ENCODE results near the gene SECTM1.
"Not testable (repeated sequence)": the region's sequence is repeated elsewhere in the genome, so short reads cannot be mapped to it uniquely, and the experiment has no call there.

The SECTM1 gene

DNA sequence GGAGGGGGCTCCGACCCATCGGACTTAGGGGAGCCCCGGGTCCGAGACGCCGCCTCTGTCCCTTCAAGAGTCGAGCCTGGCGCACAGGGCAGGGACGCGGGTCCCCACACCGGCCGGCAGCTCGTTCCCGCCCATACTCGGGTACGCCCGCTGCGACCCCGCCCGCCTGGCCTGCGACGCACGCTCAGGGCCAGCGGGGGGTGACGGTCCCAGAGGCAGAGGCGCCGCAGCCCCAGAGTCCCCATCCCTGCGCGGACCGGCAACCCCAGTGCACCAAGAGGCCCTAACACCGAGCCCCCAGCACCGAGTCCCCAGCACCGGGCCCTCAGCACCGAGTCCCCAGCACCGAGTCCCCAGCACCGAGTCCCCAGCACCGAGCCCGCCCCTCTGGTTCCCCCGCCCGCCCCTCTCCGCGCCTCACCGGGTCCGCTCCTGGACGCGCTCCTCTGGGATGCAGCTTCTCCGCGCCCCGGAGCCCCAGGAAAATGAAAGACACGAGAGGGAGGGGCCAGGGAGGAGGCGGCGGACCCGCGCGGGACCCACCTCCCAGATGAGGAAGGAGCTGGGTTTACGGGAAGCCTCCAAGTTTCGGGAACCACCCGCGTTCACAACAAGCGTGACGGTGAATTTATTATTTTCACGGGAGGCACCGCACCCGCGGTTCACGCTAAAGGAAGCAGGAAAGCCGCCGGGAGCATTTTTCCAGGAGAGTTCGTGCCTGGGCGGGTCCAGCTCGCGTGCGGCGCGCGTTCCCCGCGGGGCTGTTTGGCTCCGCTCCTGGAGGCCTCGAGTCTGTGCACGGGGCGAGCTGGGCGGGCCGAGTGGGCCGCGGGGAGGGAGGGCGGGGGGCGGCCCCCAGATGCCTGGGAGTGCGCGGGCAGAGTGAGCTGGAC lies at the start of gene SECTM1:
TSS of gene SECTM1 (minus strand) at position 488 of the 893 bp plus-strand sequence. CDS start 6,526 bp downstream, outside the sequence.
- DNase-seq, result peak; percentile 51

DNA sequence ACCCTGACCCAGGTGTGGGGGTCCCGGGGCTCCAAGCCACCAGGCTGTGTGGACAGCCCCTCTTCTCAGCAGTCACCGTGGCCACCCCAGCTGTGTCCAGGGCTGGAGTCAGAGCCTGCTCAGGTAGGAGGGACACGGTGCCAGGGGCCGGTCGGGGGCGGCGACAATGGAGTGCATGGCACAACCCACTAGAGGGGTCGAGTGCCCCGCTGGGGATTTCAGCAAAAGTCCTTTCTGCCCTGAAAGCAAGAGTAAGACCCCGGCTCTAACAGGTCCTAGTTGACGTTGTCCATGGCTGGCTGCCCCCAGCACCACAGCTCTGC lies 49.3 kb upstream of the SECTM1 start:
- DNase-seq, result no peak

GRCh38 chr17:82382220-82382932 lies 48.8 kb upstream of the SECTM1 start:
- DNase-seq, result not testable (repeated sequence)

- not testable (repeated sequence) for DNase-seq
Measured at GRCh38 chr17:82381703-82382009, 48.1 kb upstream of the SECTM1 start.

DNA sequence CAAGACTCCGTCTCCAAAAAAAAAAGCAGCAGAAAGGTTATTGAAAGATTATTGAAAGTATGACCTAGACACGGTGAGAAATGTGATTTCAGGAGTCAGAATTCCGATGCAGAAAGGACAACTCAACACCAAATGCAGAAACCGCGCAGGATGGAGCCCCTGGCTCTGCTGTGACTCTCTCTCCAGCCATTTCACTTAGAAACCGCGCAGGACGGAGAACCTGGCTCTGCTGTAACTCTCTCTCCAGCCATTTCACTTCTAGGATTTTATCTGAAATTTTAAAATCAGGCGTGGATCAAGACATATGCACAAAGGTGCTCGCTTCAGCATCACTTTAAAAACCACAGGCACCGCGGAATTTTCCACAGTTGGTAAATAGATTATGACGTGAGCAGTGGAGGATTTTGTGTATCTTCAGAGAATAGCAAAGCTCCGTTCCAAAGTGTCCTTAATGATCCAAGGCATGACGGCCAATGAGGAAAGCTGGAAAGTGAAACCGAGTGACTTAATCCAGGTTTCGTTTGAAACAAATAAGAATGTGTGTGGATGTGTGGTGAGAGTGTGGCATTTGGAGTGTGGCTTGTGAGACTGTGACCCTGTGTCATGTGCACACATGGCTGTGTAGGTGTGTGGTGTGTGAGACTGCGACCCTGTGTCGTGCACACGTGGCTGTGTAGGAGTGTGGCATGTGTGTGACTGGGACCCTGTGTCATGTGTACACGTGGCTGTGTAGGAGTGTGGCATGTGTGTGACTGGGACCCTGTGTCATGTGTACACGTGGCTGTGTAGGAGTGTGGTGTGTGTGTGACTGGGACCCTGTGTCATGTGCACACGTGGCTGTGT lies 47.5 kb upstream of the SECTM1 start:
- no peak for DNase-seq

DNA sequence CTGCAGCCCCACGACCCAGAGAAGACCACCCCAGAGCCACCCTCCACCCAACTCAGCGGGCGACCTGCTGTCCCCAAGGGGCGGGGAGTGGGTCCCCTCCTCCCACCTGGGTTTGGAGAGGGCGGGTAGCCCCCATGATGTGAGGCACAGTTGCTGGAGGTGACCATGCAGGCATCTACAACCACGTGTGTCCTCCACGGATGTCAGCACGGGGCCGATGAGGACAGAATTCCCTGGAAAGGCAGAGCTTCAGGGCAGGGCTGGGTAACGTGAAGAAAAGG lies 45.1 kb upstream of the SECTM1 start:
- DNase-seq, result no peak

DNA sequence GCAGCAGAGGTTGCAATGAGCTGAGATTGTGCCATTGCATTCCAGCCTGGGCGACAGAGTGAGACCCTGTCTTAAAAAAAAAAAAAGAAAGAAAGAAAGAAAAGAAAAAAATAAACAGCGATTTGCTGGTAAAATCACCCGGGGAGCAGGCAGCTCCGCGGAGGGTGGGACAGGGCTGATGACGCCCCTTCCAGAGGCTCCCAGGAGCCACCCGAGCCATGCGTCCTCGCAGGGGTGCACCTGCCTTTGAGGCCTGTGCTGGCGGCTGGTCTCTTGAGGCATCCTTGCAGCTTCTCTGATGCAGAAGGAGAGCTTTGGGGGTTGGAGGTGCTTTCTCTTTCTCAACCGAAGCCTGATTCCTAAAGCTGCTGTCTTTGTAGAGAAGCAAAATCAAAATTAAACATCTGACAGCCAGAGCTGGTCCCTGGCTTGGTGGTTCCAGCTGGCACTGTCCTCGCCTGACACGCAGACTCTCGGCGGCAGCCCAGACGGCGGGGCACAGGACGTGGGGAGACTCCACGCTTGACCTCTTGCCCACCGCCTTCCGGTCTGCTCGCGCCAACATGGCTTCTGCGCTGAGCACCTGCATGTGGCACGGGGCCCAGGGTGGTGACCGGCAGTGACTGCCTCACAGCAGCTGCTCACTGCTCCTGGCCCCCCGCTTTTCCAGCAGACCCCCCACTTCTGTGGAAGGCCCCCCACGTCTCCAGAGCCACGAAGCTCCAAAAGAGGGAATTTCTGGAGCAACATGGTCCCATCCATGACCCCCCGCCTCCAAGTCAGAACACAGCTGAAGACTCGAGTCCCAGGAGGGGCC lies 44.6 kb upstream of the SECTM1 start:
- no peak for DNase-seq

- DNase-seq, result not testable (repeated sequence)
Measured at GRCh38 chr17:82377294-82377693, 43.7 kb upstream of the SECTM1 start.

DNA sequence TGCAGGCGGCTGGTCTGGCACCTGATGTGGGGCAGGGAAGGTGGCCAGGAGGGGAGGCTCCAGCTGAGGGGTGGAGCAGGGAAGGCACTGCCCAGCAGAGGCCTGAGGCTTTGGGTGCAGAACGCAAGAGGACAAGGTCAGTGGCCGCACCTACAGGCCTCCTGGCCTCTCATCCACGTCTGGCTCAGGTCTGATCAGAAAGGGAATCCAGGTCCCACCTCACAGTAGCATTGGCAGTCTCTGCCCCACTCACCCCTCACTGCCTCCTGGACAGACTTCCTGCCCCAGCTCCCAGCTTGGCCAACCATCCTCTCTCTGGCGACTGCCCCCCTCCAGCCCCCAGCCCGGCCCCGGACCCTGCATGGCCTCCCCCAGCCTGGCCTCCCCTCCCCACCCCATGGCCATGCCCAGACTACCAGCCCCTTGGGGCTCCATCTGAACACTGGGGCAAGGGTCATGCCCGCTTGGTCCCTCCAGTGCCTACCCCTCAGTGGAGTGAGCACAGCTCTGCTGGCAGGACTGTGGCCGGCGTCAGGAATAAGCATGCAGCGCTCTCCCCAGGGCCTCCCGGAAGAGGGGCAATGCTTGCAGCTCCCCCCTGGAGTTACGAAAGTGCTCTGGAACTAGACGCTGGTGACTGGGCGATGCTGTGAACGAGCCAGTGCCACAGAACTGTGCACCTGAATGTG lies 42.6 kb upstream of the SECTM1 start:
- no peak for DNase-seq

DNA sequence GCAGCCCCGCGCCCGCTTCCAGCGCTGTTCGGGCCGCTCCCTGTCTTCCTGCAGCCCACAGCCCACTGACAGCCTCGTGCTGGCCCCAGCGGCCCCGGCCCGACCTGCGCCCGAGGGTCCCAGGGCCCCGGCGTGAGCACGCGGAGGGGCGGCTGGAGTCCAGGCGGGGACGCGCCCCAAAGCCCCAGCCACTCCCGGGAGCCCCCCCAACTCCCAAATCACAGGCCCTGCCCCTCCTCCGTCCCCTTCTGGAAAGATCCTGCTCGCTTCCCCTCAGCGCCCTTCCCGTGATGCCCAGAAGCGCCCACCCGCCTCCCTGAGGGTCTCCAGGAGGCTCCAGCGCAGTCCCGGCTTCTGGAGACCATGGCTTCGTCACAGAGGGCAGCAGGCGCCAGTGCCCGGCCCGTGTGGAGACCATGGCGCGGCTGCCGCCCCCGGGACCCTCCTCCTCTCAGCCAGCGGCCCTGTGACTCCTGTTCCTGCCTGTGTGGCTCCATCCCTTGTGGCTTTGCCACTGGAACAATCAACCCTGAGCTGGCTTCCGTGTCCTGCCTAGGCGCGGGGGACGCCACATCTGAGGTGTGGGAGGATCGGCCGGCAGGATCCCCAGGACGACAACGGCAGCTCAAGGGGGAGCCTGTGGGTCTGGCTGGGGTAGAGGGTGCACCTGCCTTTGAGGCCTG lies 41.9 kb upstream of the SECTM1 start:
- no peak for DNase-seq

GRCh38 chr17:82374626-82375331 lies 41.2 kb upstream of the SECTM1 start:
- DNase-seq, result no peak

- no peak for DNase-seq
Measured at GRCh38 chr17:82373731-82374625, 40.4 kb upstream of the SECTM1 start.

GRCh38 chr17:82373072-82373452 lies 39.5 kb upstream of the SECTM1 start:
- DNase-seq, result not testable (repeated sequence)

- no peak for DNase-seq
Measured at GRCh38 chr17:82372249-82373071, 38.9 kb upstream of the SECTM1 start.

DNA sequence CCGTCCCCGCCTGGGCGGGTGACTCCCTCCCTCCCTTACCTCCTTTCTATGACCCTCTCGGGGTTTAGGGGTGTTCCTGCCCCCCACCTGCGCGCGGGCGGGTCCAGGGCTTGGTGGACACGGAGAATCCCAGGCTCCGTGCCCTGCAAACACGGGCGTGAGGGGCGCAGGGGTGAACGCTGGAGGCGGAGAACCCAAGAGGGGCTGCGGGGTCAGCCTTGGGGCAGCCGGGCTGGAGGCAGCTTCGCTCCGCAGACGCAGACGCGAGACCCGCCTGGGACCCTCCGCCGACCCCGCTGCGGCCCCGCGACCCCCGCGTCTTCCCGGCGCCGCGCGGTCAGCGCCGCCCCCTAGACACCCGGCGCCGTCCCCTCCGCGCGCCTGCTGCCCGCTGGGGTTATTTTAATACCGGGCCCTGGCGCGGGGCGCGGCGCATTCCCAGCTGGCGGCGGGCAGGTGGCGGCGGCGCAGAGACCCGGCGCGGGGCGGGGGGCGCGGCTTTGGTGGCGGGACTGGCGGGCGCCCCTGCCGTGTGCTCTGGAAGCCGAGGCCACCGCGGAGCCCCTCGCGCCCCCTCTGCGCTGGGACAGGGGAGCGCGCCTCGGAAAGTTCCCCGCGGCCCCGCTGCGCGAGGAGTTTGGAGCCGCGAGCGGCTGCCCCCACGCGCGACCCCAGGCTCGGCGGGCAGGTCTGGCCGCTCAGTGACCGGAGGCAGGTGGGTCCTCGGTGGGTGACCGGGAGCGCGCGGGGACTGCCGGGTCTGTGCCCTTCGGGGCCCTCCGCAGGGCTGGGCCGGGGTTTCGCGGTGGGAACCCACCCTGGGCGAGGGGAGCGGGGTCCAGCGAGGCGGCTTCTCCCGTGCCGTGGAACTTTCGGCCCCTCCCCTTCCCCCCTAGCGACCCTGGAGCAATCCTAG lies 38.0 kb upstream of the SECTM1 start, which contains the start of gene UTS2R:
TSS of gene UTS2R (plus strand) at position 433 of the 916 bp plus-strand sequence. CDS start 2,560 bp downstream, outside the sequence.
- no peak for DNase-seq

GRCh38 chr17:82370471-82371332 lies 37.1 kb upstream of the SECTM1 start:
- no peak for DNase-seq

DNA sequence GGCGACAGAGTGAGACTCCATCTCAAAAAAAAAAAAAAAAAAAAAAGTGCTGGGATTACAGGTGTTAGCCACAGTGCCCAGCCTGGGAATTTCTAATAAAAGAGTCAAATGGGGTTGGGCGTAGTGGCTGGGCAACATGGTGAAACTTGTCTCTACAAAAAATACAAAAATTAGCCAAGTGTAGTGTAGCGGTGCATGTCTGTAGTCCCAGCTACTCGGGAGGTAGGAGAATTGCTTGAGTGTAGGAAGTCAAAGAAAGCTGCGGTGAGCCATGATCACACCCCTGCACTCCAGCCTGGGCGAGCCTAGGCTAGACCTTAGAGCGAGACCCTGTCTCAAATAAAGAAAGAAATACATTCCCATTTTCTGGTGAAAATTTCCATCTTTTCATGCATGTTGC lies 35.6 kb upstream of the SECTM1 start:
- no peak for DNase-seq

All from hematopoietic multipotent progenitor cell treated with erythropoietin and hydrocortisone succinate and interleukin-3 and kit ligand, for 6 days (in vitro differentiated cells).